Activated CD4-positive, alpha-beta T cell treated with anti-CD3 and anti-CD28 coated beads for 1 hour (primary cell): ENCODE measurements around the gene CXCR5.

Experiments used
- DNase-seq: peaks from one replicate; pipeline ENCODE4 v3.0.0-alpha.2; 2020

CXCR5 gene

GRCh38 chr11:118899296-118899688, 15.6 kb downstream of the CXCR5 start:
- no peak for DNase-seq

- no peak for DNase-seq
These were observed 16.1 kb downstream of the CXCR5 start for GRCh38 chr11:118899706-118900360.

DNA sequence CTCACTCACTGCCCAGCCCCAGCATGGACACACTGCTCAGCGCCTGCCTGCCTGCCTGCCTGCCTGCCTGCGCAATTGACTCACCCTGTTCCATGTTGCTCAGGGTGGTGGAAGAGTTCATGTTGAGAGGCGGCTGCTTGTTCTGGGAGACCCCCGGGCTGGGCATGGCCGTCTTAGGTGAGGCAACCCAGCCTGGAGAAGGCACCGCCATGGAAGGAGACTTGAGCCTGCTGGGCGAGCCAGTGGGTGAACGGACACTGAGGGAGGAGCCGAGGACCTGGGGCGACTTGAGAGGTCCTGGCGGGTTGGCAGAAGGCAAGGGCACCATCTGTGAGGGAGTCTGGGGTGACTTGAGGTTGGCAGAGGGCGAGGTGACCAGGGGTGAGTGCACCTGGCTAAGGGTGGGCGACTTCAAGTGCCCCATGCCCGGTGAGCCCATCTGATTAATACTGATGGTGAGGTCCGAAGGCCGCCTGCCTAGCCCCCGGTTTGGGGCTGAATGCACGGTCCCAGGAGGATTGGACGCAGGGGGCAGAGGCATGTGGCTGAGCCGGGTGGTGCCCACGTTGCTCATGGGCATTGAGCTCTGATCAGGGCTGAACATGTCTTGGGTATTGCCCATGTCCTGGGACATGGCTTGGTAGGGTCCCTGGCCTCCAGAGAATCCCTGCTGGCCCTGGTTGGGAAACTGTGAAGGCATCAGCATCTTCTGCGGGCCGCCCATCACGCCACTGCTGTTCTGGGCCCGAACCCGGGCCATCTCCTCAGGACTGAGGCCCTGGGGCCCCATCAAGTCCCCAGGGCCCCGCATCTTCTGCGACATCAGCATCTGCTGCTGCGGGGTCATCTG, 17.1 kb downstream of the CXCR5 start:
- no peak for DNase-seq

- DNase-seq = no peak
These were observed 18.0 kb downstream of the CXCR5 start for GRCh38 chr11:118901494-118902335.

GRCh38 chr11:118902336-118903203, 18.9 kb downstream of the CXCR5 start:
- no peak for DNase-seq

DNA sequence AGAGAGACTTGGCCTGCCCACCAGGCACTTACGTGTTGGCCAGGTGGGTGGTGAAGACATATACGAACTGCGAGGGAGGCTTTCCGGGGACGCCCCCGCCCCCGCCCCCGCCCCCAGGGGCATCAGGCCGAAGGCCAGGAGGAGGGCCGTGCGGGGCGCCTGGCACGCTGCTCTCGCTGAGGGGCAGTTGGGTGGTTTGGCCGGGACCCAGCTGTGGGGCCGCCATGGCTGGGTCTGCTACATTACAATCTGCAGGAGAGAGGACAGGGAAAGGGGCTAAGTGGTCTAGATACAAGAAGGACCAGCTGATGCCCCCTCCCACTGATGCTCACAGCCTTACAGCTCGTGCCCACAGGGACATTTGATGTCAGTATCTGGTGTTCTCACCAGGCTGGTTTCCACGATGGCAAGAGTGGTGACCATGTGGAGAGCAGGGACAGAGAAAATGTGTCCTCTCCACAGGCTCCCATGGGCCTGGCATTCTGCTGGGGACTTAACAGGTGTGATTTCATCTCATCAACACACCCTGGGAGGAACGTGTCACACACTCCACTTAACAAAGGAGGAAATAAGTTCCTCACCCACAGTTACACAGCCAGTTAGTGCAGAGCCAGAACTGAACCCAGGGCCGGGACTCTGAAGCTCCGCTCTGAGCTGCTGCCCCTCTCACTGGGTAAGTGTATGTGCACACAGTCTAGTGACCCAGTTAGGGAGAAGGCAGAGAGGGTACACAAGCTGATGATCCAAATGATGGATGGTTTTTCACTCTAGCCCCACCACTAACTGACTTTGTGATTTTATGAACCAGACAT, 19.7 kb downstream of the CXCR5 start:
- no peak for DNase-seq

GRCh38 chr11:118907051-118908042, 23.7 kb downstream of the CXCR5 start:
- DNase-seq = peak; percentile 81

GRCh38 chr11:118908264-118908663, 24.6 kb downstream of the CXCR5 start:
- no peak for DNase-seq

GRCh38 chr11:118908901-118909618, 25.4 kb downstream of the CXCR5 start:
- DNase-seq = no peak

DNA sequence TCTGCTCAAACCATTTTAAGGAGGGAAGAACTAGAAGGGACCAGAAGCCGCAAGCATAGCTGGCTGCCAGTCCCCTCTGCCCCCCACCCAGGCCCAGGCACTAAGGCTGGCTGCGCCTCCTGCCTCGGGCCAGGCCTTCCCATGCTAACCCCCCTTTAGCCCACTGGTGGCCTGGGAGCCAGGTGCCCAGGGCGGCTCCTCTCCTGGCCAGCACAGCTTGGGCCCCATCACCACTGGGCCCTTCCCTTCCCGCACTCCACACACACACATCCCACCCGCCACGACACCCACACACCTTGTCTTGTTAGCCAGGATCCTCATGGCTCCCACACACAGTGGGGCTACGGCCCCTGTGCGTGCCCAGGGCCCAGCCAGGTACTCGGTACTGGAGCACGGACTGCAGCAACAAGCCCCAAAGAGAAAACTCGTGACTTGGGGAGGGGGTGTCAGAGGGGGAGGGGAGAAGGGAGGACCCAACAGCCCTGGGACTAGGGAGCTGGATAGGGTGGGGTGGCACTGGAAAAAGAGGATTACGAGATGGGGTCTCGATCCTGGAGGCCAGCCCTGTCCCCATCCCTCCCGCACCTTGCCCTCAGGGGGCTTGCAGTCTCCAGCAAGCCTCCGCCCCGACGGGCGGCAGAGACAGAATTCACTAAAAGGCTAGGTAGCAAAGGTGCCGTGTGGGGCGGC, 26.1 kb downstream of the CXCR5 start:
- no peak for DNase-seq

- peak; percentile 46 for DNase-seq
These were observed 26.8 kb downstream of the CXCR5 start for GRCh38 chr11:118910309-118911112.

DNA sequence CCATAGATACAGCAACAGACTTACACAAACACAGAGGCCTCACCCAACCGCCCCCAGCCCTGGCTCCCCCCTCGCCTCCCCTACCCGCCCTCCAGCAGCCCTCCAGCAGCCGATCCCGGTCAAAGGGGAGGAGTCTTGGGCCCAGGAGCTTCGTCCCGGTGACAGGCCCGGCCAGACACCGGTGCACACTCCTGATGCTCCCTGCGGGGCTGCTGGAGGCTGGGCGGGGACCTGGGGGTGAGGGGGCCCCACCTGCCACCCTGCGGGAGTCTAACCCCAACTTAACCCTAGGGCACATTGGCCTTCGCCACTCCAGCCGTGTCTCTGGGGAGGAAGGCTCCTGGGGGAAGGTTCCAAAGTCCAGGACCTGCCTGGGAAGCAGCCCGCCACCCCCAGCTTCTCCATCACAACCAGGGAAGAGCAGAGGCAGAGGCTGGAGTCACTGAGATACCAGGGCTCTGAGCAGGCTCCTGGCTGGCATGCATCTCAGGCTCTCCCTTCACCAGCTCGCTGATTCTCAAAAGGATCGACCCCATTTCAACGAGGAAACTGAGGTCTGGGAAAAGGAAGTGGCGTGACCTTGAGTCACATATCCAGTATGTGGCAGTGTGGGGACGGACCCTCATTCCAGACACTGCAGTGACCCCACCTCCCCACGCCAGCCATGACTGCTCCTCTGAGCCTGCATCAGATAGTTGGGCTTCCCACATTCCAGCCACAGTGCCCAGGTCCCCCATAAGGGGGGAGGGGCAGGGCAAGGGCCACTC, 27.6 kb downstream of the CXCR5 start:
- DNase-seq = no peak

- DNase-seq = peak; percentile 70
These were observed 28.4 kb downstream of the CXCR5 start for GRCh38 chr11:118911880-118912741.

GRCh38 chr11:118912742-118913410, 29.2 kb downstream of the CXCR5 start:
- DNase-seq = no peak

DNA sequence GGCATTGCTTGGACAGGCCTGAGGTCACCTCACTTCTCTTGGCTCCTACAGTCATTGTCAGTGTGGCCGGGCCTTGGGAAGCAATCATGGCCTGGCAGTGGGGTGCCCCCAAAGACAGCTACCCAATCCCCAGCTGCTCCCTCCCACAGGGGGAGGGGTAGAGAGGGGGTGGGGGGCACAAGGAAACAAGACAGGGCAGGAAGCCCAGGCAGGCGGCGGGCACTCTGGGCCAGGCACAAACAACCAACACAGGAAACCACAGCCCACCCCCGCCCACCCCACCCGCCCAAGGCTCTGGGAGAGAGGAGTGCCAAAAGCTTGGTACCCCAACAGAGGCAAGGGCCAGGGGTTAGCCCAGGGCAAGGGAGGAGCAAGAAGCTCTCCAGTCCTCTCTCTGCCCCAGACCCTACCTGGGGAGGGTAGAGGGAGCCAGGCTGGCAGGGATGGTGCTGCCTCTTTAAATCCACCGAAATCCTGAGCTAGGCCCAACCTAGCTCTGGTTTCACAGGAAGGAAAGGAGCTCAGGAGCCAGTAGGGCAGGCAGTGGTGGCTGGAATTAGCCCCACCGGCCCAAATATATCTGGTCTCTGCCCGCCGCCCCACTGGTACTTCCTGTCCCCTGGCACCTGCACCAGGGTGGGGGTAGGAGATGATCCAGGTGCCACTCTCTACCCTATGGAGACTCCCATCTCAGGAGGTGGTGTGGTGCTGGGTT, 29.9 kb downstream of the CXCR5 start:
- DNase-seq = no peak
